ENCODE data around the gene CHCHD6.

CHCHD6 gene

DNA sequence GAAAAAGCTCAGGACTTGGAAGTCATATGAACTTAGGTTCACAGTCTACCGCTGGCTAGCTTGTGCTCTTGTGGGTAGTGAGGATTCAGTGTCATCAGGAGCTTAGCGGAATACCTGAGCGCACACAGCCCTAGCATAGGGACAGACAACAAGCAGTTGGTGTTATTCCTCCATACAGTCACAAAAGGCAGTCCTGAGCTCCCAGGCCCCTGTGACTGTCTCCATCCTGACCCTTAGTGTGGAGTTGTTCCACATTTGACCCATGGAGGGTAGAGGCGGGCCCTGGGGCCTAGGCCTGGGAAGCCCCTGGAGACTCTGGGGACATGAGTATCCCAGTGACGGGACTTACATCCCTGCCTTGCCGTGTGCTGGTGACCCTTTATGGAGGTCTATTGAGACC lies 147.3 kb downstream of the CHCHD6 start:
- no peak for DNase-seq (ENCODE audit: low read depth, low spot score)
- no peak overlapping the region for H3K27ac ChIP-seq

DNA sequence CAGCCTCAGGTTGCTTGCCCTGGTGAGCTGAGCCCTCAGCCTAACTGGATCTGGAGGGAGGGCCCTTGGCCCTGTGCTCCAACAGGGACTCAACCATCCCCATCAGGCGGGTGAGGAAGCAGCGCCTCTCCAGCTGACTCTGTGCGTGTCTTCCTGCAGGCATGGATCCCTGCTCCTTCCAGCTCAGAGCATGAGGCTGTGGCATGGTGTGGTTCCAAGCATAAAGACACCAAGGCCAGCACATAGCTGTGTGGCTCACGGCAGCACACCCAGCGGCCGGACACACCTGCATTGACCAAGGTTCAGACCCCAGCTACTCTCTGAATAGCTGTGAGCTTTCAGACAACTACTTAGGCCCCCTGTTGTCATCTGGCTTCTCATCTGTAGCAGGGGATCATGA lies 147.9 kb downstream of the CHCHD6 start:
- no peak overlapping the region for H3K27ac ChIP-seq
- no peak for DNase-seq (ENCODE audit: low read depth, low spot score)

DNA sequence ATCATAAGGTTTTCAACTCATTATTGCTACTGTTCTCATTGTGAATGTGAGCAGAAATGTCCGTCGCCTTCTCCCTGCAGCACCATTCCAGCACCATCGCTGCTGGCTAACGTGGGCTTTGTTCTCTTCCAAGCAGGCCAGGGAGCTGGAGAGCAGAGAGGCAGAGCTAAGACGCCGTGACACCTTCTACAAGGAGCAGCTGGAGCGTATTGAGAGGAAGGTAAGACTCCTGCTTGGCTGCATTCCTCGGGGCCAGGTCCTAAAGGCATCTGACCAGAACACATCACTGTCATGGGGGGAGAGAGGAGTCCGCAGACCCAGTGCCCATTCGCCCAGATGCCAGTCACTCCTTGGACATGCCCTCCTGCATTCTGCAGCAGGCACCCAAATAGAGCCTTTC lies 148.5 kb downstream of the CHCHD6 start:
- no peak for DNase-seq (ENCODE audit: low read depth, low spot score)

DNA sequence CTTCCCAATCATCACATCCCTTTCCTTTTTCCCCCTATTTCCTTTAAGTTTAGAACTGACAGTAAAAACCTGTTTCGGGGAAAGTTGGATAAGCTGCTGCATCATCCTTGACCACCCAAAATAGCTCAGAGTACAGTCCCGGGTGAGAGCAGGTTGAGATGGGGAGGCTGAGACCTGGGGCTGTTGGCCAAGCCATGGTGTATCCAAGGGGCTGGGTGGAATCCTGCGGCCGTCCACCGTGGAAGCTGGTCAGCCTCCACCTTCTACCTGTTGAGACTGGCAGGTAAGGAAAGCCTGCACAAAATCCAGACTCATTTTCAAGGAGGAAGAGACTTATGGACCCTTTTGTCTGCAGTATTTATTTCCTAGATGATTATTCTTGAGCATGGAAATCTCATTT lies 150.6 kb downstream of the CHCHD6 start:
- no peak overlapping the region for H3K27ac ChIP-seq
- DNase-seq (ENCODE audit: low read depth, low spot score), result no peak

More for the DNA sequence above, 148.5 kb downstream of the CHCHD6 start:
- no peak overlapping the region for H3K27ac ChIP-seq

DNA sequence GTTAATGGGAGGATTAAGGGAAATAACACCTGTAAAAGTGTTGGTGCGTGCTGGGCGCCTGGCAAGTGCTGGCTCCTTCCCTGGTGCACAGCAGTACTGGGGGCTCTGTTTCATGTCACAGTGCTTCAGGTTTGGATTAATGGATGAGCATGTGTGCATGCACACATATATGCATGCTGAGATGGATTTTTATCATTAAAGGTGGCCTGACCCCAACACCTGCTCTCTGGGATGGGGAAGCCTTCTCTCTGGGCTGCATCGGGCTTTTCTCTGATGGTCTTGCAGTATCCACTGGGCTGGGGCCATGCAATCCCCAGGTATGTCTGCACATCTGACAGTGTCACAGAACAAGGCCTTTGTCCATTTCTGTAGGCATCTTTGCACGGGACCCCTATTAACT lies 151.3 kb downstream of the CHCHD6 start:
- H3K27ac ChIP-seq, result no peak overlapping the region
- DNase-seq (ENCODE audit: low read depth, low spot score), result no peak

DNA sequence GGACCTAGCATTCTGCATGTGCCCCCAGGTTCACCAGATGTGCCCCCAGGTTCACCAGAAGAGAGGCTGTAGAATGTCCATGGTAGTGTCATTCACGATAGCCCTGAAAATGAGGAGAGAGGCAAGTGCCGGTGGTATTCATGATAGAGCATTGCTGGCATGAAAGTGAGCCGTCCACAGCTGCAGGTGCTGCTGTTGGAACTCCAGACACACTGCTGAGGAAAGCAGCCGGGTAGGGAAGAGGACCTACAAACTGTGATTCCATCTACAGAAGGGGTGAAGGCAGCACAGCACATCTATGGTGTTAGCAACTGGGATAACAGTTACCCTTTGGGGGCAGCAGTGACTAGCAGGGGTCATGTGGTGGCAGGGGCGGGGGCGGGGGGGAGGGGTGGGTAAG lies 153.9 kb downstream of the CHCHD6 start:
- H3K27ac ChIP-seq, result no peak overlapping the region
- DNase-seq (ENCODE audit: low read depth, low spot score), result no peak

DNA sequence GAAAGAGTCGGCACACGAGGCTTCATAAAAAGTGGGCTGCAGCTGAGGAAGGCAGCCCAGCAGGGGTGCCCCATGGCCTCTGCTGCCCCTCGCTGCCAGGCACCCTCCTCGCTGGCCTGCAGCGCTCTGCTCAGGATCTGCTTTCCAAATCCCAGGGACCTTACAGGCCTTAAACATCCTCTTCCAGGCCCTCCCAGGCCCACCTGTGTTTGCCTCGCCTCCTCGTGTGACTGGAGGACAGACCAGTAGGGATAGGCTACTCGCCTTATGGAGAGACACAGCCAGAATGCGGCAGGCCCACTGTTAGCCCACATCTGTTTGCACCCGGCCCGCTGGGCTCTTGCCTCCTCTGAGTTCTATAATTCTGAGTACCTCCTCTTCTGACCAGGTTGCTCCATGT lies 154.4 kb downstream of the CHCHD6 start:
- peak overlapping the region; percentile 44 for H3K27ac ChIP-seq
- no peak for DNase-seq (ENCODE audit: low read depth, low spot score)

DNA sequence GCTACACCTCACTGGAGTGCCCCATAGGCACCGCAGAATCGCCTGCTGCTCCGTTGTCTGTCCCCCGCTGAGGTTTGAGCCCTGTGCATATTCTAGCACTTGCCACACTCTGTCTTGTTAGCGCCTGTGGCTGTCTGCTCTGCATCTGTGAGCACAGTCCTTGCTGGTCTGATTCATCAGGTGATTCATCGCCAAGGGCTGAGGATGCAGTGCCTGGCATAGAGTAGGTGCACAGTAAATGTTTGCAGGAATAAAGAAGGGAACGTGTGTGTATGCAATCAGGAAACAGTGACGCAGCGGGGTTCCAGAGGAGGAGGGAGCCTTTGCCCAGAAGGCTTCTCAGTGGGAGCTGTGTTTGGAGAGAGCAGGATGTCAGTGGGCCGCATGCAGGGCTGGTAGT lies 154.8 kb downstream of the CHCHD6 start:
- DNase-seq (ENCODE audit: low read depth, low spot score), result peak; percentile 88
- H3K27ac ChIP-seq, result peak overlapping the region; percentile 44

DNA sequence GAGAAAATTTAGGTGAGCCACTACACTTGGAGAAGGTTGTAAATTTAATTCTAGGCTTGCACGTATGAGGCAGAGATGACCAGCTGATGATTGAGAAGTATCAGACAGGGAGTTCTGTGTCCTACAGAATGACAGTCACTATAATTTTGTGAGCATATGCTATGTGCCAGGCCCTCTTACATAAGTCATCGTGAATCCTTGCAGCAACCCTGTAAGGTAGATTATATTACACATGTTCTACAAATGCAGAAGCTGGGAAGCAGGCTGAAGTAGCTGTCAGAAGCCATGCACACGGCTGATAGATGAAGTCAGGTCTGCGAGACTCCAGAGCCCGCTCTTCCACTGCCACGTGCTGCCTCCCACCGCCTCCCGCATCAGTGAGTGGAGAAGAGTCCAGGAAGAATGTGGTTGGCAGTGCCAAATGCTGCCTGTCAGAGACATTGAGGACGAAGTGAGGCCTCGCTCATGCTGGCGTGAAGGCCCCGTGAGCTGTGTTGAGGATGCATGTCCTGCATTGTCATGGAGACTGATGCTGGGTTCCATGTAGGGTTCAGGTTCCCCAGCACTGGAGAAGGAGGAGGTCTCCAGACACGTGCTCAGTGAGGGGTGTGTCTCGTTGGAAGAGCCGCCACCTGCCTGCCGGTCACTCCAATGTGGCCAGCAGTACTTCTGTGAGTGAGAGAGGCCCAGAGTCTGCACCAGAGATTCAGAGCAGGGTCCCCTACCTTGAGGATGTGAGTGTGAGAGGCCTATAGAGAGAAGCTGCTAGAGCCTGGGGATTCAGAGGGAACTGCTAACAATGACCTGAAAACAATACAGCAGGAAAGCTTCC lies 155.6 kb downstream of the CHCHD6 start:
- no peak for DNase-seq (ENCODE audit: low read depth, low spot score)
- peak overlapping the region; percentile 44 for H3K27ac ChIP-seq

DNA sequence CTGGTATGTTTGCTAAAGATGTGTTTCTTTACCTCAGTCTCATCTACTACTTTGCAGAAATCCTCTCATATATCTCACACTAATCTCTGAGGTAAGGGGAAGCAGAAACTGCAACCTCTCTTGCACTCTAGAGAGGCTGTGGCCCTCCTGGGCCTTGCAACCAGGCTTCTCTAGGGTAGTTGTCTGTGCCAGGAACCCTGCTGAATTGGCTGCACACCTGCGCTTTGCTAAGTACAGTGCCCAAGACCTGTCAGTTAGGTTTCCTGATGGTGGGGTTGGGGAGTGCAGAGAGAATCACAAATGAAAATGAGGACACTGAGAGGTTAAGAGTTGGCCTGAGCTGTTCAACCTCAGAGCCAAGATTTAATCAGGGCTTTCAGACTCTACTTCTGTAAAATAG lies 161.7 kb downstream of the CHCHD6 start:
- DNase-seq (ENCODE audit: low read depth, low spot score), result no peak
- no peak overlapping the region for H3K27ac ChIP-seq

DNA sequence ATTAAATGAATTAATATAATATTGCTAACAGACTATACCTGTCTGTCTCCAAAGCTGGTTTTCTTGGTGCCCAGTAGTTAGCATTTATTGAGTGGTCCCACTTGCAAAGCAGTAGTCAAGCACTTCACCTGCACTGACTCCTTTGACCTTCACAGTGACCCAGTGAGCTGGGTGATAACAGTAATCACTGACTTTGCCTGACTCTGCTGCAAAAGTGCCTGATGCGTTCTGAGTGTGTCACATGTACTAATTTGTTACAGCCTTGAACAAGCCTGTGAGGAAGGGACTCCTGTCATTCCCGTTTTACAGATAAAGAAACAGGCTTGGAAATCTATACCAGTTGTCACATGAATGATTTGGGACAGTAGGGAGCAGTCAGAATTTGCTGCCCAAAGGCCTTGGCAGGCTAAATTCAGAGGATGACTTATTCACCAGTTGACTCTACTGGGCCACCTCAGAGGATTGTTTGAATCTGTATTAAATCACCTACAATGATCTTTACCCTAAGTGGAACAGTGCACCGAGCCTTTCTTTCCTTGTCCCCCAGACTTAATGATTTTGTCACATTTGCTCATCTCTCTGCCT lies 162.2 kb downstream of the CHCHD6 start:
- H3K27ac ChIP-seq, result no peak overlapping the region
- DNase-seq (ENCODE audit: low read depth, low spot score), result no peak

DNA sequence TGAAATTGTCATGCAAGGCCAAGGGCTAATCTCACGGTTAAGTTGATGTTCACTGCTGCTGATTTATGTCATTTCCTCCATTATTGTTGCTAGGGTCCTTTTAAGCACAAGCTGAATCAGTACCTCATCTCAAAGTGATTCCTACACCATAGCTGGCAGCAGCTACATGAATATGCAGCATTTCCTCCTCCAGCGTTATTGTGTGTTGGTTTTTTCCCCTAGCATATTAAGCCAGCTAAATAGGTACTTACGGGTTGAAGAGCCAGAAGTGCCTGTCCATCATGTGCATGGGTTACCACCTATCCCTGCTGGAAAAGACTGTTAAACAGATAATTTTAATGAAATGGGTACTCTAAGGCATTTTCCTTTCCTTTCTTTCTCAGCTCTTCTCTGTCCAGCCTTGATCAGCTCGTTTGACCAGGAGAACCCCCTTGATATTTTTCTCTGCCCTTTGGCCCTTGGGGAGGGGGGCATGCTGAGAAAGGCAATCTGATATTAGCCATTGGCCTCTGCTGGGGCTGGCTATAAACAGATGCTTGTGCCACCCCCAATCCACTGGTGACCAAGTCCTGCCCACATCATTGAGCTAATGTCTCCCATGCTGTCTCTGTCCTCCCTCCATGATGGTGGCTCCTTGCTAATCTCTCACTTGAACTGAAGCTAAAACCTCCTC lies 163.3 kb downstream of the CHCHD6 start:
- H3K27ac ChIP-seq, result no peak overlapping the region
- DNase-seq (ENCODE audit: low read depth, low spot score), result no peak

DNA sequence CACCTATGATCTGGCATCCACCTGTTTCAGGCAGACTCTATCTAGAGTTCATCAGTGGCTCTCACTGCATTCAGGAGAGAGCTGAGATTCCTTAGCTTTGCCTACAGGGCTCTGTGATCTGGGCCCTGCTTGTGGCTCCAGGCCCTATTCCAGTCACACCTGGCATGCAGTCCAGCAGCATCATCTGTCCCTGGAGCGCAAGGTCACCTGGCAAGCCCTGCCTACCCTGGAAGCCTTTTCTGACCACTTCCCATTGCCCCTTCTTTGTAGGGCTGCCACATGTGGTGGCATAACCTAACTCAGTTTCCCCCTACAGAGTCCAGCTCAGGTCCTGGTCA lies 163.8 kb downstream of the CHCHD6 start:
- DNase-seq (ENCODE audit: low read depth, low spot score), result no peak
- no peak overlapping the region for H3K27ac ChIP-seq

DNA sequence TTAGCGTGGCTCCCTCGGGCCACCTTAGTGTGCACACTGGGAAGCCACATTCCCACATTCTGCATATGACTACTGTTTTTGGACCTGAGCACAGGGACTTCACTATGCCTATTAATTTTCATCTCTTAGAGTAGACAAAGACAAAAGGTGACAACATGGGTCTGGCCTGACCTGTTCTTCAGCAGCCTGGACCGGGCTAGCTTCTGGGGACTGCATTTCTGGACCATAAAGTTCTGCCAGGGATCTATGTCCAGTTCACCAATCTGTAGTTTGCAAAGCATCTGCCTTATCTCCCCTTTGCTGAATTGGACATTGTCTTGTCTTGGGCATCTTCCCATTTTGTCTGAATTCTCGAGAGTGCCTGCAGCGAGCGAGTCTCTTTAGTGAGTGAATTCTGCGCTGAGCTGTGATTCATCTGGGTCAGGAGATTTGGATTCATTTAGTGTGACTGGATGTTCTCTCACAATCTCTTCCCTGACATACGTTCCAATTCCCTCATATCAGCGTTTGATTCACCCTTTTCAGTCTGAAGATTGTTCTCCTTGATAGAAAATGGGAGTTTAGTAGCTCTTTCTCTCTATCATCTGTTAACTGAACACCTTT lies 166.7 kb downstream of the CHCHD6 start:
- H3K27ac ChIP-seq, result no peak overlapping the region
- no peak for DNase-seq (ENCODE audit: low read depth, low spot score)

DNA sequence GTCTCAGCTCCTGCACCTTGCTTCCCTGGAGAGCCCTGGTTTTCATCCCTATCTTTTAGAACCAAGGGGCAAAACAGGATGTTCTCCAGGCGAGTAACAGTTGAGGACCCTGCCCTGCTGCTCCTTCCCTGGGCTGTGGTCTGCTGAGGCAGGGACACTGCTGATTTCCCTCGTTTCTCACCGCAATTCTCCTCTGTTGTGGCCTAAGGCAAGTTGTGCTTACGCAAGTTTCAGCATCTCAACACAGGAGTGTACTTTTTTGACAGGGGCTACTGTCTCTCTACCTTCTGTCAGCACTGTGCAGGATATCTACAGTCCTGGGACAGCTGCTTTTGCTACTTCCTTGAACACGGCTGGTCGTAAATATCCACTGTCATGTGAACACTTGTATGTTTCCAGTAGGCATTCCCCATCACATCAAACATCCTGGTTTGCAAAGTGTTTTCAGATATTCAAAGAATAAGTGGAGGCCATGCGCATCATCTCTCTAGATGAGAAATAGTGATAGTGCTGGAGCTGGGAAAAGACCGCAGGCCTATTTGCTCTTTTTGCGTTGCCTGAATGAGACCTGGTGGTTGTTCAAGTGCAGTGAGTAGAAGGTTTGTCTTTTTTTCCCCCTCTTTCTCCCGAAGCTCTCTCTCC lies 168.8 kb downstream of the CHCHD6 start:
- no peak overlapping the region for H3K27ac ChIP-seq
- no peak for DNase-seq (ENCODE audit: low read depth, low spot score)

DNA sequence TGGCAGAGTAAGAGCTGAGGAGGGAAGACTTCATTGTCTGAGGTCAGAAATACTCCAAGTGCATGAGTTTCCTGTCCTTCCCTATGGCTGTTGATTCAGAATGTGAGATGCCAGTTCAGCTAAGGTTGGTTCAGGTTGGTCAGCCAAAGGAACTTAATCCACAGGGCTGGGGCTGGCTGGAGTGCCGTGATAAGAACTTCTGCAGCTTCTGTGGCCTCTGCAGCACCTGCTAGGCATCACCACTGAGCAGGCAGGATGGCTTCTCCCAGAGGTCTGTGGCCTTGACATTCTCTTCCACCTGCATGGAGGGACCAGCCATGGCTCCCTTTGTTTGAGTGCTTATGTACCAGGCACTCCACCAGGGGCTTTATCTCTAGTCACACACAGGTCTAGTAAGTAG lies 169.4 kb downstream of the CHCHD6 start:
- no peak overlapping the region for H3K27ac ChIP-seq
- no peak for DNase-seq (ENCODE audit: low read depth, low spot score)

DNA sequence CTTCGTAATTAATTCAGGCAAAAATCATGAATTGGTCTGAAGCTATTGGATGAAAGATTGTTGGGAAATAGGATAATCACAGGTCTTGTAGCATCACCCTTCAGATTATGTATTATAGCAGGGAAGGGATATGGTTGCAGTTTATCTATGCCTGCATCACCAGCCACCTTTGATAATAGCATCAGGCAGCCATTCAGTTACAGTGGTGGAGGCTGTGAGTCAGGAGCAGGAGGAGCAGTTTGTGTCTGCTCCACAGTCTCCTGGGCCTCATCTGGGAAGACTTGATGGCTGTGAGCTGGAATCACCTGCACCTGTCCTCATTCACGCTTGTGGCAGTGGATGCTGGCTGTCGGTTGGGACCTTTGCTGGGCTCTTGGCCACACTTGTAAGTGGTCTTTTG lies 174.6 kb downstream of the CHCHD6 start:
- DNase-seq (ENCODE audit: low read depth, low spot score), result no peak
- H3K27ac ChIP-seq, result no peak overlapping the region

DNA sequence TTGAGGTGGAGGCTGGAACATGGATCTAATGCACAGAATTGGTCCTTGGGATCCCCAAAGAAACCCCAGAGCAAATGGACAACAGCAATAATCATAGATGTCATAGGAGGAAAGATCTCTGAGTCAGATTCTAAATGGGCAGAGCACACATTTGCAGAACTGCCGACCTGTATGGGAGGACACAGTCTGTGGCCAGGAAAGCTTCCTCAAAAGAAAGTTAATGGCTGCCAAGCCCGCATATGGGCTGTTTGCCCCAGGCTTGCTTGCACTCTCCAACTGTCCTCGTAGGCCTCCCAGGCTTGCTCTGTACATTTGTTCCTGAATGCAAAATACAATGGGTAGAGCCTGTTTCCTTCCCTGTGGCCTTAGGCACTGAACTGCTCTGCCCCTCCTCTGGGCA lies 176.9 kb downstream of the CHCHD6 start:
- no peak for DNase-seq (ENCODE audit: low read depth, low spot score)

DNA sequence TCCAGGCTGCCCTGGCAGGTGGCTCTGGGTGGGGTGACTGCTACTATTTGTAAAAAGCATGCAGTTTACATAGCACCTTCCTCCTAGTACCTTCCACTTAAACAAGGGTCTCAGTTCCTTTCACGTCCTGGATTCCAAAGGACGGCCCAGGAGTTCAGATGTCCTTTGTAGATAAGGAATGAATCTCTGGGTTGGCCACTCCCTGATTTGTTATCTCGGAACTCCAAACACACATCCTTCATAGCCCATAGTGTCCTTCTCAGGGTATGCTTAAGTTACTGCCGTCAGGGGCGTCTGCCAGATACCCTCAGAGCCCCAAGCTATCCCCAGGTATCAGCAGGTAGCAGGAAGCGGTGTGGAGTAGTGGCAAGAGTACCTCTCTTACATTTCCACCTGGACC lies 177.8 kb downstream of the CHCHD6 start:
- H3K27ac ChIP-seq, result no peak overlapping the region
- DNase-seq (ENCODE audit: low read depth, low spot score), result no peak

More for the DNA sequence above, 176.9 kb downstream of the CHCHD6 start:
- H3K27ac ChIP-seq, result no peak overlapping the region

DNA sequence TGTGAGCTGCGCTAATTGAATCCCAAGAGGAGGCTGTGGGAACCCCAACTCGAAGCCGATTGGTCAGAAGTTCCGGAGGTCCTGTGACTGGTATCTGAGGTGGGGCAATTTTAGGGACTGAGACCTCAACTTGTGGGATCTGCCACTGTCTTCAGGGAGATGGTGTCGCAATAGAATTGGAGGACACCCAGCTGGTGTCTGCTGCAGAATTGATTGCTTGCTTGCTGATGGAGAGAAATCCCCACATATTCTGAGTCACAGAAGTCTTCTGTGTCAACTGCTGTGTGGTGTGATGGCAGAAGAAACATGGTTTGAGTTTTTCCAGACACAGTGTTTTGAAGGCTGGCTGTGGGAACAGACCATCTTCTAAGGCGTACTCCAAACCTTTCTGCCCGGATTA lies 179.2 kb downstream of the CHCHD6 start:
- no peak for DNase-seq (ENCODE audit: low read depth, low spot score)
- no peak overlapping the region for H3K27ac ChIP-seq

DNA sequence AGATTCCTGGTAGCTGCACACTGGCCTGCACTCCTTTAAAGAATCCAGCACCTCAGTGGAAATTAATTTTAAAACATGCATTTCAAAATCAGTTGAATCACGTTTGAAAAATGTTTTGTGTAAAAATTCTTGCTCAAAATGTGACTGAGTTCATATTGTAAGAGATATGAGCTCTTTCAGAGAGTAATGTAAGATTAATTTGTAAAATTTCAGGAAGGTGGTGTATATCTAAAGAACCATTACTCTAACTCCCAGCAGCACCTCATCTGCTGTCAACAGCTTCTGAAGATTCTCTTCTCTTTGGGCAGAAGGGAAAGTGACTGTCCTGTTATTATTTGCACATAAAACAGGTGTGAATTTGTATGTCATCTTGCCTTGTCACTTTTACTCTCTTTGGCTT lies 181.4 kb downstream of the CHCHD6 start:
- DNase-seq (ENCODE audit: low read depth, low spot score), result no peak

More for the DNA sequence above, 181.4 kb downstream of the CHCHD6 start:
- H3K27ac ChIP-seq, result no peak overlapping the region
